Measurements from ENCODE around the gene MYO1E. TPM values are rescaled to one million over a fixed set of nuclear protein-coding genes. Genes with fewer than 3 reads are reported as not detected.

The MYO1E gene
- total RNA-seq, 1 experiment from 2014 or later, result 83.6 TPM

GRCh38 chr15:59104912-59105732 lies 267.5 kb downstream of the MYO1E start, which contains the start of gene CCNB2 (continued):
- TF ChIP-seq, protein P1, sequence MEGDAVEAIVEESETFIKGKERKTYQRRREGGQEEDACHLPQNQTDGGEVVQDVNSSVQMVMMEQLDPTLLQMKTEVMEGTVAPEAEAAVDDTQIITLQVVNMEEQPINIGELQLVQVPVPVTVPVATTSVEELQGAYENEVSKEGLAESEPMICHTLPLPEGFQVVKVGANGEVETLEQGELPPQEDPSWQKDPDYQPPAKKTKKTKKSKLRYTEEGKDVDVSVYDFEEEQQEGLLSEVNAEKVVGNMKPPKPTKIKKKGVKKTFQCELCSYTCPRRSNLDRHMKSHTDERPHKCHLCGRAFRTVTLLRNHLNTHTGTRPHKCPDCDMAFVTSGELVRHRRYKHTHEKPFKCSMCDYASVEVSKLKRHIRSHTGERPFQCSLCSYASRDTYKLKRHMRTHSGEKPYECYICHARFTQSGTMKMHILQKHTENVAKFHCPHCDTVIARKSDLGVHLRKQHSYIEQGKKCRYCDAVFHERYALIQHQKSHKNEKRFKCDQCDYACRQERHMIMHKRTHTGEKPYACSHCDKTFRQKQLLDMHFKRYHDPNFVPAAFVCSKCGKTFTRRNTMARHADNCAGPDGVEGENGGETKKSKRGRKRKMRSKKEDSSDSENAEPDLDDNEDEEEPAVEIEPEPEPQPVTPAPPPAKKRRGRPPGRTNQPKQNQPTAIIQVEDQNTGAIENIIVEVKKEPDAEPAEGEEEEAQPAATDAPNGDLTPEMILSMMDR (IDR thresholded peaks at IDR 0.05), result no peak
- TF ChIP-seq ZBTB21 (CRISPR knock-in tag; IDR thresholded peaks at IDR 0.05; ENCODE audit: borderline replicate concordance) (no peak), MYBL2 (CRISPR knock-in tag; IDR thresholded peaks at IDR 0.05) (peak; percentile 99), MAX (CRISPR knock-in tag; IDR thresholded peaks at IDR 0.05) (peak; percentile 87), FOXP1 (CRISPR knock-in tag; IDR thresholded peaks at IDR 0.05; ENCODE audit: borderline replicate concordance) (peak; percentile 85; the same call in 1 of the 2 replicates), SMAD4 (CRISPR knock-in tag; IDR thresholded peaks at IDR 0.05) (no peak), TEAD4 (CRISPR knock-in tag; IDR thresholded peaks at IDR 0.05) (0 out of 2 replicates have a peak, but pooled peaks have one; percentile 35), RORB (CRISPR knock-in tag; IDR thresholded peaks at IDR 0.05) (no peak), NFYB (CRISPR knock-in tag; conservative IDR thresholded peaks at IDR 0.05; ENCODE audit: low read depth) (peak; percentile 81), ZNF281 (CRISPR knock-in tag; IDR thresholded peaks at IDR 0.05) (no peak), FOXJ3 (CRISPR knock-in tag; IDR thresholded peaks at IDR 0.05; ENCODE audit: borderline replicate concordance) (no peak), ZNF232 (CRISPR knock-in tag; IDR thresholded peaks at IDR 0.05) (peak; percentile 81), CREB1 (CRISPR knock-in tag; IDR thresholded peaks at IDR 0.05) (no peak), JAZF1 (CRISPR knock-in tag; IDR thresholded peaks at IDR 0.05) (no peak), MXD4 (CRISPR knock-in tag; IDR thresholded peaks at IDR 0.05; ENCODE audit: borderline replicate concordance) (no peak), FOXK1 (CRISPR knock-in tag; IDR thresholded peaks at IDR 0.05) (peak; percentile 57; the same call in 1 of the 2 replicates), SOX15 (CRISPR knock-in tag; IDR thresholded peaks at IDR 0.05) (no peak), OVOL2 (CRISPR knock-in tag; IDR thresholded peaks at IDR 0.05; ENCODE audit: borderline replicate concordance) (no peak)
- TF ChIP-seq, protein P2, sequence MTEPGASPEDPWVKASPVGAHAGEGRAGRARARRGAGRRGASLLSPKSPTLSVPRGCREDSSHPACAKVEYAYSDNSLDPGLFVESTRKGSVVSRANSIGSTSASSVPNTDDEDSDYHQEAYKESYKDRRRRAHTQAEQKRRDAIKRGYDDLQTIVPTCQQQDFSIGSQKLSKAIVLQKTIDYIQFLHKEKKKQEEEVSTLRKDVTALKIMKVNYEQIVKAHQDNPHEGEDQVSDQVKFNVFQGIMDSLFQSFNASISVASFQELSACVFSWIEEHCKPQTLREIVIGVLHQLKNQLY (CRISPR knock-in tag; IDR thresholded peaks at IDR 0.05), result no peak
- TF ChIP-seq, protein P3, sequence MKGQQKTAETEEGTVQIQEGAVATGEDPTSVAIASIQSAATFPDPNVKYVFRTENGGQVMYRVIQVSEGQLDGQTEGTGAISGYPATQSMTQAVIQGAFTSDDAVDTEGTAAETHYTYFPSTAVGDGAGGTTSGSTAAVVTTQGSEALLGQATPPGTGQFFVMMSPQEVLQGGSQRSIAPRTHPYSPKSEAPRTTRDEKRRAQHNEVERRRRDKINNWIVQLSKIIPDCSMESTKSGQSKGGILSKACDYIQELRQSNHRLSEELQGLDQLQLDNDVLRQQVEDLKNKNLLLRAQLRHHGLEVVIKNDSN (CRISPR knock-in tag; IDR thresholded peaks at IDR 0.05), result peak; percentile 68

- H3K36me3 Mint-ChIP-seq, result peaks cover 26% of the 10 kb centered on the region
- peak overlapping the region; percentile 87 for H3K27ac Mint-ChIP-seq
- H3K9me3 Mint-ChIP-seq, result no peaks in the 10 kb centered on the region
- no peak for DNase-seq (ENCODE audit: low spot score)
- POLR2A ChIA-PET, result no interaction called here
- H3K27me3 Mint-ChIP-seq (ENCODE audit: low read depth), result no peaks in the 10 kb centered on the region
- peak overlapping the region; percentile 96 for H3K4me3 Mint-ChIP-seq
- H3K4me1 Mint-ChIP-seq, result peaks cover 8% of the 10 kb centered on the region
- ATAC-seq, result peak; percentile 34
- CTCF ChIA-PET, result interaction anchor here (1.3 kb wide), 1 partner anchor 124 kb away, joined by 3 read pairs; no protein-coding TSS in a partner anchor
- TF ChIP-seq, protein P3 (CRISPR knock-in tag; IDR thresholded peaks at IDR 0.05), result no peak
- no peak for TF ChIP-seq ZNF281 (CRISPR knock-in tag; IDR thresholded peaks at IDR 0.05)
- TF ChIP-seq, protein P4, sequence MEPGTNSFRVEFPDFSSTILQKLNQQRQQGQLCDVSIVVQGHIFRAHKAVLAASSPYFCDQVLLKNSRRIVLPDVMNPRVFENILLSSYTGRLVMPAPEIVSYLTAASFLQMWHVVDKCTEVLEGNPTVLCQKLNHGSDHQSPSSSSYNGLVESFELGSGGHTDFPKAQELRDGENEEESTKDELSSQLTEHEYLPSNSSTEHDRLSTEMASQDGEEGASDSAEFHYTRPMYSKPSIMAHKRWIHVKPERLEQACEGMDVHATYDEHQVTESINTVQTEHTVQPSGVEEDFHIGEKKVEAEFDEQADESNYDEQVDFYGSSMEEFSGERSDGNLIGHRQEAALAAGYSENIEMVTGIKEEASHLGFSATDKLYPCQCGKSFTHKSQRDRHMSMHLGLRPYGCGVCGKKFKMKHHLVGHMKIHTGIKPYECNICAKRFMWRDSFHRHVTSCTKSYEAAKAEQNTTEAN (CRISPR knock-in tag; IDR thresholded peaks at IDR 0.05), result no peak
These were observed 268.1 kb downstream of the MYO1E start for GRCh38 chr15:59104602-59104911.
